Measurements from ENCODE around the gene ZNF20. TPM values are rescaled to one million over a fixed set of nuclear protein-coding genes. Genes with fewer than 3 reads are reported as not detected.

The ZNF20 gene
- total and polyA plus RNA-seq, 10 of the 15 experiments (the other 5 are each of a cell fraction or from before 2014, with no cell fraction given), result 2.0 to 5.1 (median 2.6) TPM

- TF ChIP-seq POLR2AphosphoS2 (IDR thresholded peaks at IDR 0.05; ENCODE audit: low read depth, low read length), result no peak
- no peak for TF ChIP-seq EZH2 (IDR thresholded peaks at IDR 0.05; ENCODE audit: borderline replicate concordance, control insufficient read depth, low read depth, low read length)
- TF ChIP-seq, protein P1, sequence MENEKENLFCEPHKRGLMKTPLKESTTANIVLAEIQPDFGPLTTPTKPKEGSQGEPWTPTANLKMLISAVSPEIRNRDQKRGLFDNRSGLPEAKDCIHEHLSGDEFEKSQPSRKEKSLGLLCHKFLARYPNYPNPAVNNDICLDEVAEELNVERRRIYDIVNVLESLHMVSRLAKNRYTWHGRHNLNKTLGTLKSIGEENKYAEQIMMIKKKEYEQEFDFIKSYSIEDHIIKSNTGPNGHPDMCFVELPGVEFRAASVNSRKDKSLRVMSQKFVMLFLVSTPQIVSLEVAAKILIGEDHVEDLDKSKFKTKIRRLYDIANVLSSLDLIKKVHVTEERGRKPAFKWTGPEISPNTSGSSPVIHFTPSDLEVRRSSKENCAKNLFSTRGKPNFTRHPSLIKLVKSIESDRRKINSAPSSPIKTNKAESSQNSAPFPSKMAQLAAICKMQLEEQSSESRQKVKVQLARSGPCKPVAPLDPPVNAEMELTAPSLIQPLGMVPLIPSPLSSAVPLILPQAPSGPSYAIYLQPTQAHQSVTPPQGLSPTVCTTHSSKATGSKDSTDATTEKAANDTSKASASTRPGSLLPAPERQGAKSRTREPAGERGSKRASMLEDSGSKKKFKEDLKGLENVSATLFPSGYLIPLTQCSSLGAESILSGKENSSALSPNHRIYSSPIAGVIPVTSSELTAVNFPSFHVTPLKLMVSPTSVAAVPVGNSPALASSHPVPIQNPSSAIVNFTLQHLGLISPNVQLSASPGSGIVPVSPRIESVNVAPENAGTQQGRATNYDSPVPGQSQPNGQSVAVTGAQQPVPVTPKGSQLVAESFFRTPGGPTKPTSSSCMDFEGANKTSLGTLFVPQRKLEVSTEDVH (IDR thresholded peaks at IDR 0.05; ENCODE audit: low read depth, partially characterized antibody), result no peak
- 0 out of 2 replicates have a peak, but pooled peaks have one; percentile 16 for TF ChIP-seq HDGF (IDR thresholded peaks at IDR 0.05)
- TF ChIP-seq MXI1 (IDR thresholded peaks at IDR 0.05; ENCODE audit: low read depth, low read length), result no peak
- TF ChIP-seq IKZF1 (conservative IDR thresholded peaks at IDR 0.05), result peak; percentile 71
- peak; percentile 95 for TF ChIP-seq RAD21 (IDR thresholded peaks at IDR 0.05; ENCODE audit: insufficient read depth, low read depth, low read length)
- TF ChIP-seq SKIL (IDR thresholded peaks at IDR 0.05; ENCODE audit: low read depth, poor library complexity, severe bottlenecking), result no peak
- peak; percentile 6 for TF ChIP-seq RUNX3 (IDR thresholded peaks at IDR 0.05; ENCODE audit: low read length)
- TF ChIP-seq IKZF2 (IDR thresholded peaks at IDR 0.05), result peak; percentile 41 to 59
- no peak for TF ChIP-seq GABPA (IDR thresholded peaks at IDR 0.05; ENCODE audit: low read depth)
- TF ChIP-seq SIX5 (IDR thresholded peaks at IDR 0.05; ENCODE audit: low read depth, low read length, severe bottlenecking), result no peak
- TF ChIP-seq ELK1 (IDR thresholded peaks at IDR 0.05; ENCODE audit: low read depth, low read length), result no peak
- TF ChIP-seq WRNIP1 (IDR thresholded peaks at IDR 0.05; ENCODE audit: borderline replicate concordance, low read depth, low read length), result no peak
- TF ChIP-seq RB1 (IDR thresholded peaks at IDR 0.05; ENCODE audit: borderline replicate concordance), result peak; percentile 64; the same call in 1 of the 2 replicates
- TF ChIP-seq TCF12 (IDR thresholded peaks at IDR 0.05; ENCODE audit: low read depth, low read length), result peak; percentile 70
- TF ChIP-seq RCOR1 (conservative IDR thresholded peaks at IDR 0.05; ENCODE audit: low read depth, low read length), result no peak
- TF ChIP-seq, protein P2, sequence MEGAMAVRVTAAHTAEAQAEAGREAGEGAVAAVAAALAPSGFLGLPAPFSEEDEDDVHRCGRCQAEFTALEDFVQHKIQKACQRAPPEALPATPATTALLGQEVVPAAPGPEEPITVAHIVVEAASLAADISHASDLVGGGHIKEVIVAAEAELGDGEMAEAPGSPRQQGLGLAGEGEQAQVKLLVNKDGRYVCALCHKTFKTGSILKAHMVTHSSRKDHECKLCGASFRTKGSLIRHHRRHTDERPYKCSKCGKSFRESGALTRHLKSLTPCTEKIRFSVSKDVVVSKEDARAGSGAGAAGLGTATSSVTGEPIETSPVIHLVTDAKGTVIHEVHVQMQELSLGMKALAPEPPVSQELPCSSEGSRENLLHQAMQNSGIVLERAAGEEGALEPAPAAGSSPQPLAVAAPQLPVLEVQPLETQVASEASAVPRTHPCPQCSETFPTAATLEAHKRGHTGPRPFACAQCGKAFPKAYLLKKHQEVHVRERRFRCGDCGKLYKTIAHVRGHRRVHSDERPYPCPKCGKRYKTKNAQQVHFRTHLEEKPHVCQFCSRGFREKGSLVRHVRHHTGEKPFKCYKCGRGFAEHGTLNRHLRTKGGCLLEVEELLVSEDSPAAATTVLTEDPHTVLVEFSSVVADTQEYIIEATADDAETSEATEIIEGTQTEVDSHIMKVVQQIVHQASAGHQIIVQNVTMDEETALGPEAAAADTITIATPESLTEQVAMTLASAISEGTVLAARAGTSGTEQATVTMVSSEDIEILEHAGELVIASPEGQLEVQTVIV (IDR thresholded peaks at IDR 0.05; ENCODE audit: borderline replicate concordance, partially characterized antibody), result no peak
- no peak for TF ChIP-seq EGR1 (IDR thresholded peaks at IDR 0.05; ENCODE audit: borderline replicate concordance in 1 of 2, low read depth in 2 of 2, low read length in 2 of 2)
- peak; percentile 11 to 45; a peak in 1 of 4 replicates for TF ChIP-seq BHLHE40 (IDR thresholded peaks at IDR 0.05; ENCODE audit: borderline replicate concordance in 1 of 2, low read depth in 2 of 2, low read length in 1 of 2)
- no peak for TF ChIP-seq HCFC1 (IDR thresholded peaks at IDR 0.05; ENCODE audit: low read length)
Observed at GRCh38 chr19:12140545-12141404, 625 bp upstream of the ZNF20 start (continued).

All from GM12878 (cell line).